HG03097 (cell line): ENCODE results near the gene ZNF507.

Source experiments
- ATAC-seq: cut with Tn5 transposase; IDR thresholded peaks from one replicate; pipeline ENCODE4 v1.9.1; 2021; ENCODE audit not compliant: unreplicated experiment, low FRiP score

Gene ZNF507

GRCh38 chr19:32345261-32346207 lies at the start of gene ZNF507:
Gene ZNF507 (plus strand): TSS chr19:32345610. CDS start chr19:32352831, 7,221 bp downstream.
- ATAC-seq = peak; percentile 83

- no peak for ATAC-seq
Measured at GRCh38 chr19:32296694-32297093, 48.7 kb upstream of the ZNF507 start.

- ATAC-seq = no peak
Measured at GRCh38 chr19:32302778-32303177, 42.6 kb upstream of the ZNF507 start.

- ATAC-seq = no peak
Measured at GRCh38 chr19:32303193-32303592, 42.2 kb upstream of the ZNF507 start.

- no peak for ATAC-seq
Measured at GRCh38 chr19:32307591-32307990, 37.8 kb upstream of the ZNF507 start.

- no peak for ATAC-seq
Measured at GRCh38 chr19:32308431-32309077, 36.9 kb upstream of the ZNF507 start.

GRCh38 chr19:32309711-32310390 lies 35.6 kb upstream of the ZNF507 start:
- ATAC-seq = no peak

- no peak for ATAC-seq
Measured at GRCh38 chr19:32311371-32311770, 34.0 kb upstream of the ZNF507 start.

GRCh38 chr19:32313569-32314265 lies 31.7 kb upstream of the ZNF507 start:
- ATAC-seq = no peak

- no peak for ATAC-seq
Measured at GRCh38 chr19:32316034-32316433, 29.4 kb upstream of the ZNF507 start.

- ATAC-seq = no peak
Measured at GRCh38 chr19:32317086-32317485, 28.3 kb upstream of the ZNF507 start.

GRCh38 chr19:32318884-32319520 lies 26.4 kb upstream of the ZNF507 start:
- ATAC-seq = no peak

- ATAC-seq = no peak
Measured at GRCh38 chr19:32322541-32322940, 22.9 kb upstream of the ZNF507 start.

GRCh38 chr19:32324631-32325285 lies 20.7 kb upstream of the ZNF507 start:
- ATAC-seq = no peak

GRCh38 chr19:32330213-32330857 lies 15.1 kb upstream of the ZNF507 start:
- ATAC-seq = no peak

GRCh38 chr19:32333227-32333626 lies 12.2 kb upstream of the ZNF507 start:
- no peak for ATAC-seq

GRCh38 chr19:32336259-32337083 lies 8.9 kb upstream of the ZNF507 start:
- ATAC-seq = no peak

- ATAC-seq = no peak
Measured at GRCh38 chr19:32337084-32337808, 8.2 kb upstream of the ZNF507 start.
